K562 (cell line): ENCODE results near the gene SMURF1. TPM values are rescaled to one million over a fixed set of nuclear protein-coding genes. Genes with fewer than 3 reads are reported as not detected.
A peak's percentile ranks its signal among the peaks of the same experiment; 100 is the strongest.

Experiments
- CXXC5 ChIP-seq: fragments of 250-450 bp; sonication (Bioruptor Pico); IDR thresholded peaks from 2 replicates; pipeline ENCODE4 v1.8.0; 2022; ENCODE audit warnings: inconsistent platforms, mild to moderate bottlenecking, moderate library complexity
- FIP1L1 ChIP-seq: fragments of 200-400 bp; formaldehyde crosslinking; IDR thresholded peaks from 2 replicates; pipeline ENCODE4 v1.6.1; 2018; ENCODE audit warnings: mild to moderate bottlenecking, low read depth, low read length; ENCODE audit not compliant: poor library complexity, severe bottlenecking
- FOSL1 ChIP-seq: fragments of 200-800 bp; sonication (Bioruptor generic); conservative IDR thresholded peaks from 2 replicates; pipeline ENCODE4 v1.6.1; 2016; ENCODE audit warnings: missing genetic modification characterization, missing compliant biosample characterization
- FOXA1 ChIP-seq: fragments of 450-650 bp; IDR thresholded peaks from 2 replicates; pipeline ENCODE4 v1.6.1; 2016; ENCODE audit warnings: mild to moderate bottlenecking, borderline replicate concordance
- FOXP4 ChIP-seq: sonication (generic); formaldehyde crosslinking; IDR thresholded peaks from 2 replicates; pipeline ENCODE4 v1.8.0; 2022; ENCODE audit warnings: mild to moderate bottlenecking, missing genetic modification reagents, borderline replicate concordance
- HDGF ChIP-seq: fragments of 450-650 bp; IDR thresholded peaks from 2 replicates; pipeline ENCODE4 v1.6.1; 2016
- IRF2 ChIP-seq: sonication (generic); formaldehyde crosslinking; IDR thresholded peaks from 2 replicates; pipeline ENCODE4 v1.8.1; 2022; ENCODE audit warnings: mild to moderate bottlenecking, missing genetic modification reagents
- KLF10 ChIP-seq: fragments of 250-450 bp; sonication (Bioruptor Pico); IDR thresholded peaks from 2 replicates; pipeline ENCODE4 v1.6.1; 2021; ENCODE audit warnings: matching md5 sums
- MAZ ChIP-seq, 2 experiments: fragments of 450-650 bp in 1 of 2; sonication (generic) in 1 of 2; formaldehyde crosslinking; IDR thresholded peaks in 1 of 2; conservative IDR thresholded peaks in 1 of 2; 2 replicates each; pipeline versions ENCODE4 v1.4.0 to v1.5.0; 2020; ENCODE audit warnings: mild to moderate bottlenecking in 1 of 2, missing genetic modification reagents in 1 of 2
- NBN ChIP-seq: fragments of 450-650 bp; IDR thresholded peaks from 2 replicates; pipeline ENCODE4 v1.6.1; 2016; ENCODE audit warnings: low read depth, mild to moderate bottlenecking
- NR3C1 ChIP-seq: sonication (generic); formaldehyde crosslinking; IDR thresholded peaks from 2 replicates; pipeline ENCODE4 v1.8.1; 2022; ENCODE audit warnings: missing genetic modification reagents
- NRF1 ChIP-seq, 2 experiments: fragments of 450-650 bp; IDR thresholded peaks in 1 of 2; conservative IDR thresholded peaks in 1 of 2; 2 replicates each; pipeline ENCODE4 v1.6.1; 2014; ENCODE audit warnings: mild to moderate bottlenecking in 2 of 2
- PRMT5 ChIP-seq: sonication (generic); formaldehyde crosslinking; IDR thresholded peaks from 2 replicates; pipeline ENCODE4 v1.5.0; 2020; ENCODE audit warnings: missing genetic modification reagents
- RAD21 ChIP-seq, 2 experiments: fragments of 250-450 bp in 1 of 2; fragments of 450-650 bp in 1 of 2; sonication (Bioruptor Pico) in 1 of 2; formaldehyde crosslinking in 1 of 2; IDR thresholded peaks in 1 of 2; conservative IDR thresholded peaks in 1 of 2; 2 replicates each; pipeline versions ENCODE4 v1.4.0 to v1.8.0; 2020 to 2022; ENCODE audit warnings: mild to moderate bottlenecking in 2 of 2, moderate library complexity in 1 of 2
- RBM34 ChIP-seq: fragments of 200-400 bp; formaldehyde crosslinking; IDR thresholded peaks from 2 replicates; pipeline ENCODE4 v1.6.1; 2018; ENCODE audit warnings: low read length, borderline replicate concordance; ENCODE audit not compliant: insufficient read depth
- RNF2 ChIP-seq: sonication (generic); IDR thresholded peaks from 2 replicates; pipeline ENCODE4 v1.6.1; 2016
- SPI1 ChIP-seq: IDR thresholded peaks from 2 replicates; pipeline ENCODE4 v1.6.1; 2011; ENCODE audit warnings: low read depth, low read length, control low read depth, borderline replicate concordance
- WHSC1 ChIP-seq: IDR thresholded peaks from one replicate; pipeline ENCODE4 v1.6.1; 2012; ENCODE audit warnings: low read length, control low read depth, inconsistent platforms
- ZBTB34 ChIP-seq: fragments of 250-450 bp; sonication (Bioruptor Pico); IDR thresholded peaks from 2 replicates; pipeline ENCODE4 v1.8.0; 2021; ENCODE audit warnings: mild to moderate bottlenecking, moderate library complexity
- ZFP36 ChIP-seq: fragments of 150-350 bp; IDR thresholded peaks from 2 replicates; pipeline ENCODE4 v1.6.1; 2018; ENCODE audit warnings: low read length, low read depth; ENCODE audit not compliant: partially characterized antibody
- ZNF12 ChIP-seq: sonication (generic); formaldehyde crosslinking; IDR thresholded peaks from 2 replicates; pipeline ENCODE4 v1.4.0; 2020; ENCODE audit warnings: mild to moderate bottlenecking, missing genetic modification reagents
- ZNF253 ChIP-seq: fragments of 250-450 bp; sonication (Bioruptor Pico); conservative IDR thresholded peaks from 2 replicates; pipeline ENCODE4 v1.6.1; 2021; ENCODE audit warnings: mild to moderate bottlenecking
- ZNF431 ChIP-seq: sonication (generic); formaldehyde crosslinking; IDR thresholded peaks from 2 replicates; pipeline ENCODE4 v1.8.0; 2022; ENCODE audit warnings: mild to moderate bottlenecking, missing genetic modification reagents
- ZNF561 ChIP-seq: fragments of 450-650 bp; formaldehyde crosslinking; conservative IDR thresholded peaks from 2 replicates; pipeline ENCODE4 v1.4.0; 2020; ENCODE audit warnings: mild to moderate bottlenecking, moderate library complexity
- ZSCAN29 ChIP-seq: fragments of 450-650 bp; IDR thresholded peaks from 2 replicates; pipeline ENCODE4 v1.6.1; 2017
- polyA plus RNA-seq, 8 experiments: library from polyadenylated mRNA; depleted of rRNA in 4 of 8; stranded (reverse) in 5 of 8; unstranded in 3 of 8; fragments of >200 nt; fragmentation: Nextera tagmentation in 2 of 8; fragmentation: Illumina TruSeq in 1 of 8; extraction: Ambion mirVana in 2 of 8; extraction: Trizol in 1 of 8; gene quantifications; 2 replicates each; pipeline versions ENCODE4 v1.2.1 to v1.2.3, GENCODE V29; 2011 to 2014; ENCODE audit warnings: inconsistent platforms in 1 of 8, missing spikeins in 1 of 8
- total RNA-seq, 7 experiments: library from RNA; depleted of rRNA in 6 of 7; stranded (reverse); fragments of >200 nt in 6 of 7; fragmentation: Illumina TruSeq in 2 of 7; extraction: Trizol in 2 of 7; gene quantifications; 2 replicates each; pipeline versions ENCODE4 v1.2.1 to v1.2.3, GENCODE V29; 2011 to 2021; ENCODE audit warnings: low replicate concordance in 1 of 7
- TF ChIP-seq, protein P1 (sequence below): fragments of 450-650 bp; formaldehyde crosslinking; IDR thresholded peaks from 2 replicates; pipeline ENCODE4 v1.4.0; 2020; ENCODE audit warnings: mild to moderate bottlenecking, moderate library complexity

The SMURF1 gene
- total and polyA plus RNA-seq, 9 of the 15 experiments (the other 6 are each of a cell fraction or from before 2014, with no cell fraction given) = 1.0 to 20.1 (median 12.6) TPM

GRCh38 chr7:99126921-99127553 is 16.9 kb downstream of the SMURF1 start (continued):
- TF ChIP-seq IRF2 (CRISPR knock-in tag) (no peak), ZNF253 (CRISPR knock-in tag) (no peak), ZNF561 (CRISPR knock-in tag) (no peak), RBM34 (no peak), ZBTB34 (no peak), WHSC1 (no peak), ZNF12 (CRISPR knock-in tag) (no peak), ZNF431 (CRISPR knock-in tag) (no peak), HDGF (no peak), RAD21 (CRISPR knock-in tag; conservative IDR thresholded peaks at IDR 0.05 in 1 of 2, IDR thresholded peaks at IDR 0.05 in 1 of 2) (no peak; a peak in 1 of 4 replicates), KLF10 (no peak), CXXC5 (peak; percentile 20; the same call in 1 of the 2 replicates), FIP1L1 (no peak), FOXA1 (no peak), ZSCAN29 (no peak), ZFP36 (no peak), FOSL1 (tag) (no peak), SPI1 (no peak), FOXP4 (CRISPR knock-in tag) (no peak), NBN (peak; percentile 63; the same call in 1 of the 2 replicates), NRF1 (conservative IDR thresholded peaks at IDR 0.05 in 1 of 2, IDR thresholded peaks at IDR 0.05 in 1 of 2) (0 out of 4 replicates have a peak, but pooled peaks have one; percentile 8 to 25), PRMT5 (CRISPR knock-in tag) (no peak), MAZ (CRISPR knock-in tag; conservative IDR thresholded peaks at IDR 0.05 in 1 of 2, IDR thresholded peaks at IDR 0.05 in 1 of 2) (peak in 1 of 2 experiments; percentile 64; a peak in 1 of 4 replicates), RNF2 (no peak), NR3C1 (CRISPR knock-in tag) (no peak)
- TF ChIP-seq, protein P1, sequence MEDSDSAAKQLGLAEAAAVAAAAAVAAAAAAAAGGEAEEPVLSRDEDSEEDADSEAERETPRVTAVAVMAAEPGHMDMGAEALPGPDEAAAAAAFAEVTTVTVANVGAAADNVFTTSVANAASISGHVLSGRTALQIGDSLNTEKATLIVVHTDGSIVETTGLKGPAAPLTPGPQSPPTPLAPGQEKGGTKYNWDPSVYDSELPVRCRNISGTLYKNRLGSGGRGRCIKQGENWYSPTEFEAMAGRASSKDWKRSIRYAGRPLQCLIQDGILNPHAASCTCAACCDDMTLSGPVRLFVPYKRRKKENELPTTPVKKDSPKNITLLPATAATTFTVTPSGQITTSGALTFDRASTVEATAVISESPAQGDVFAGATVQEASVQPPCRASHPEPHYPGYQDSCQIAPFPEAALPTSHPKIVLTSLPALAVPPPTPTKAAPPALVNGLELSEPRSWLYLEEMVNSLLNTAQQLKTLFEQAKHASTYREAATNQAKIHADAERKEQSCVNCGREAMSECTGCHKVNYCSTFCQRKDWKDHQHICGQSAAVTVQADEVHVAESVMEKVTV (CRISPR knock-in tag) = no peak
